GM19193 (cell line): ENCODE measurements around the gene KCNMA1.

Experiments
- POLR2A ChIP-seq: IDR thresholded peaks from 4 replicates; pipeline ENCODE4 v1.6.1; 2011; ENCODE audit not compliant: insufficient read depth, insufficient read length; ENCODE audit errors: extremely low read depth

Gene KCNMA1

DNA sequence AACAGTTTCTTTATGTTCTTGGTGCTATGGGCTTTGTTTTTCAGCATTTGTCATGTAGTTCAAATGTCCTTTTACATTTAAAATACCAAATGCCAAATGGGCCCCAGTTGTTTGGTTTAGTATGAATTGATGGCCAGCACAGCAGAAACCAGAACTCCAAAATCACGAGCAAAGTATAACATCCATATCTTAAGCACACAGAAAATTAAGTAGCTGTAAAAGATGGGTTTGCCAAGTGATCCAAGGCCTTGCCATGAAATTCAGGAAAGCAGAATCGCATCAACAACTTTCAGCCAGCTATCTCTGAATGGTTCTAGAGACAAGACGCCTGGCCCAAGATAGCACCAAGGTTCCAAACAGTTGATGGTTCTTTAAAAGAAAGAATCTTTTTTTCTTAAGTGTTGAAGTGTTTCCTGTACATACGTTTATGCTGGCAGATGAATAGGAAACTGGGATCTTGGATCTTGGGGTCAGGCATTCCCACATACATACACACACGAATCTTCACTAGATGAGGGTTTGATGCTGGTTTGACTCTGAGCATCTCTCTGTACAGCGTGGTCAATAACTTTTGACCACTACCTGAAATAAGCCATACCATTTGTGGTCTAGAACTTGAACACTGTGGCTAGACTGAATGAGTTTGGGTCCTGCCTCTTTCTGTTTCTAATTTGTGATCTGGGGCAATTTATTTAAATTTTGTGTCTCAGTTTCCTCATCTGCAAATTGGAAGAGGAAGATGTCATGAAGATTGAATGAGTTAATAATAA is 711.8 kb downstream of the KCNMA1 start:
- TF ChIP-seq POLR2A: no peak

- TF ChIP-seq POLR2A: no peak
Measured at GRCh38 chr10:76922666-76923065, 714.9 kb downstream of the KCNMA1 start.

DNA sequence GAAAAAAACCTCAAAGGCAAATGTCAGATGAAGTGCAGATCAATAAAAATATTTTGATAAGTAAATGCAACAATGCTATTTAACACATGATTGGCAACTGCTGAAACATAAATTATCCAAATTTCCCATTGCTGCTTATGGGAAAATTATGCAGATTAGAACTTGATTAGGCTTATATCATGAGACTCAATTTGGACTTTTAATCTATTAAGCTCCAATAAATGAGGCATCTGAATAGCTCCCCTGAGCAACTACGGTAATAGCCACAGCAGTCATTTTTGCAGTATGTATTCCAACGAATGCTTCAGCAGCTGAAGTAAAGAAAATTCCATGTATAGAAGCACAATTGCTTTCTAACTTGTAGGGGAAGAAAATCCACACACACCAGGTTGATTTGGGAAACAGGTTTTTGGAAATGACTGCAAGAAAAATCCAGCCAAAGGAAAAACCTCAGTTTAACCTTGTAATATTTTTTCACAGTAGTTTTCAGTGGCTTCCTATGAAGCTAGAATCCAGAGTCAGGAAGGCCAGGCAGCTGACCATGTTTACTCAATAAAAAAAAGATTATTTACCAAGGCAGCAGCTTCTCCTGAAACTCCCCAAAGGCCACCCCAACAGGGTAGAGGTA is 716.1 kb downstream of the KCNMA1 start:
- TF ChIP-seq POLR2A: no peak

GRCh38 chr10:76920581-76920980 is 717.0 kb downstream of the KCNMA1 start:
- no peak for TF ChIP-seq POLR2A

DNA sequence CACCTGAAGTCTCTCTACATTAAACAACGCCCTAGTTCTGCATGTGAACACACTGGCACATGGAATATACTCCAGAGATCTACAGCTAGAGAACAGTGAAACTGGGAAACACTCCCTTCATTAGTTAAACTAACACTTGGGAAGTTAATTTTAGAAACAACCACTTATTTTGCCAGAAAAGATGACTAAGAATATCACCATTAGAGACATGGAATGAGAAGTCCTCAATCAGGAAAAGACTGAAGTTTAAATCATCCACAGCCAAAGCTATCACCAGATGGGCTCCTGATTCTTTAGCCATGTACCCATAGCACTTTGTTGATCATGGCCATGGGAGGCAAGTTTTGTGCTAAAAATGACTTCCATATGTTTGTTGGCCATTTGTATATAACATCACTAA is 719.5 kb downstream of the KCNMA1 start:
- no peak for TF ChIP-seq POLR2A

DNA sequence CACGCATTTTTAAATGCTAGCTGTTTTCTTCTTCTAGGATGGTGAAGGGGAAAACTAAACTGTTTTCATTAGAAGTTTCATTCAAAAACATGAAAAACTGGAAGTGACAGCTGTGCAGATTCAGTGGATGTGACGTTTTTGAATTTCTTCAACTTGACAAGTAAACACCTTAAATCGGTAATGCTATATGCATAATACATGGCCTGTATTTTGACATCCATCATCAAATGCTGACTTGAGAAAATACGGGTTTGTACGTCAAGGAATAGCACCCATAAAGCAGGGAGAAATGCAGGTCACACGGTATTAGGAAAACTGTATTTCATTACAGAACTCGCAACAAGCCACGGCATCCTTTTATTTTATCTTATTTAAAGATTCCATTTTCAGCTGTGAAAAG is 720.5 kb downstream of the KCNMA1 start:
- no peak for TF ChIP-seq POLR2A

DNA sequence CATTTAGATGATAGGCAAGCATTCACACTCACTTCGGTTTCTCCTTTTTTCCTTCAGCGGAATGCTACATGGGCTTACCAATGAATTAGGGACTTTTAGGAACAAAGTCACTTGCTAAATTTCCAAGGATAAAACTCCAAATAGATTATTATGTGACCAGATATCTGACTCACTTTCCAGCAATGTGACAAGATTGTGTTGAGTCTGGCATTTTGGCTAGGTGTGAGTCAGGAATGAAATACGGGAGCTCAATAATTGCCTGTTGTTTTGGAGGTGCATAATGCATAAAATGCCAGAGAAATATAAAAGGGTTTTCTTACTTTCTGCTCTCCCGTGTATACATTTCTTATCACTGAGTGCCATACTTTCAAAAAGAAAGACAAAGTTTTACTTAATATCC is 721.1 kb downstream of the KCNMA1 start:
- no peak for TF ChIP-seq POLR2A

DNA sequence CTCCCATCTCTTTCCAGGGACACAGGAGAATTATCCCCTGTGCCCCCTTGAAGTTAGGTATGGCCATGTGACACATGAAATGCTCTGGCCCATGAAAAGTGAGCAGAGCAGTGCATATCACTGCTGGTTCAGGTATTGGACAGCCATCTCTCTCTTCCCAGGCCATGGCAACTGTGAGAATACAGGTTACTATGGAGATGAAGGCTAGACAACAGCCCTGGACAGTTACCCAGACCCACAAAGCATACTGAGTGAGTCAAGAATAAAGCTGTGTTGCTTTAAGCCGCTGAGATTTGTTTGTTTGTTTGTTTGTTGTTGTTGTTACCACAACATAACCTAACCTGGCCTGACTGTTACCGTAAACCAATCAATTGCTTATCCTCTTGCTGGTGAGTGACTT is 722.3 kb downstream of the KCNMA1 start:
- TF ChIP-seq POLR2A: no peak

DNA sequence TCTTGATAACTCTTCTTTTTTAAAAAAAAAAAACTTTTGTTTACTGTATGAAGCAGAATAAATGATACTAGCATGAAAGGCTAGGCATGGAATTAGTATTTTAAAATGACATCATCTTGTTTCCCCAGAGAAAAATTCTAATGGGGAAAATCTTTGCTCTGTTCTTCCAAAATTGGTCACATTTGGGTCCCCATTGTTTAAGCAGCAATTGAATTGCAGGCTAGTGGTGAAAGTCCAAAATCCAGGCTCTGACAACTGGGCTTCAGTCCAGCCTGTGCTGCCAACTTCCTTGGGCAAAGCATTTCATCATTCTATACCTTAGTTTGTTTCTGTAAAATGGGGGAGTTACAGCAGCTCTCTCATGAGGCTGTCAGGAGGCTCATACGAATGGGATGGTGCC is 726.4 kb downstream of the KCNMA1 start:
- no peak for TF ChIP-seq POLR2A

- TF ChIP-seq POLR2A: no peak
Measured at GRCh38 chr10:76910184-76910962, 727.2 kb downstream of the KCNMA1 start.

GRCh38 chr10:76906256-76906655 is 731.4 kb downstream of the KCNMA1 start:
- no peak for TF ChIP-seq POLR2A

- TF ChIP-seq POLR2A: no peak
Measured at GRCh38 chr10:76905251-76905650, 732.4 kb downstream of the KCNMA1 start.

DNA sequence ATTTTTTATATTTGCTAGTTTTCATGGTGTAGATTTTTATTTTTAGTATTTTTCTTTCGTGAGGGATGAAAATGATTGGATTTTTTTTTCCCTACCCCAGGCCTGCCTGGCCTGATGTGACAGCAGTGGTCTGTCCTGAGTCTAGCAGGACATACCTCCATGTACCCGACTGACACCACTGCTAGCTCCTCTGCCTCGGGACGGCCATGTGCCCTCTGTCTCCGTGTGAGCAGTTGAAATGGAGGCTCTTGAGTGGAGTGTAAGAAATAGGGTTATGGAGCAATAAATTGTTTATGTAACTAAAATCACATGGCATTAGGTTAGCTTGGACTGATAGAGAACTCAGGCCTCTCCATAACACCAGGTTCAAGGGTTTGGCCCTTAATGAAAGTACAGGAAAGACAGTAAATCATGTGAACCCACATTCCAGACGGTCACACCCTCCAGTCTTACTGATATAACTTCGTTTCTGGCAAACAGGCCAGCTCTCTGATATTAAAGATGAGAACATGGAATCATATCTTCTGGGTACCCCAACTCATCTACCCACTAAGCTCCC is 734.1 kb downstream of the KCNMA1 start:
- TF ChIP-seq POLR2A: no peak

DNA sequence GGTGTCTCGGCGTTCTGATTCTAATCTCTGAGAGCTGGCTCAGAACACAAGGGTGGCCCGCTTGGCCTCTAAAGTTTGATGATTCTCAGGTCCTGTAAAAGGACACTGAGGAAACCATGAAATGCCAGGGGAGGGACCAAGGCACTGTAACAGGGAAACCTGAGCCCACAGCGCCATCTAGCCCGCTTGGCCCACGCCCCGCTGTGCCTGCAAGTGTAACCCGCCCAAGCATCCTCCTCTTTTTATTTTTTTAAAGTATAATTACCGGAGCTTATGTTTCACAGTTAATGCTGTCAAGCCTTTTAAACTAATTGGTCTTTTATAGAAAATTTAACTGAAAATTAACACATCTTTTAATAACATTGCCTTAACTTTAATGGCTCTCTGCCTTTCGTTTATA is 734.7 kb downstream of the KCNMA1 start:
- no peak for TF ChIP-seq POLR2A

DNA sequence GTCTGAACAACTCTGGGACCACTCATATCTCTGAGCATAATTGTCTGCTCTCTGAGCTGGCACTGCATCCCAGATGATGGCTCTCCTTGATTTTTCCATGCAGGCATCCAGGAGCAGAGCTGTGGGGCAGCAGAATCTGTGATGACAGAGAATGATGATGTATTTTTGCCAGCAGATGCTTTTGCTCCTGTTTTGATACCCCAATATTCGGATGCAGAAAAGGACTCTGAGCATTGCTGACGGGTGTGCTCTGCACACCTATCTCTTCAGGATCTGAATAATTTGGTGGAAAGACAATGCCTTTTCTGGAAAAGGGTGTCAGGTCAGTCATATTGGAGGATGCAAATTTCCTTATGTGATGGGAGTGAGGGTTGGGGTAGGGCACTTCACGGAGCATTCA is 735.9 kb downstream of the KCNMA1 start:
- TF ChIP-seq POLR2A: no peak
